HEK293T (cell line): Measurements from ENCODE around the gene ZSWIM9.

Experiments
- CTCF ChIA-PET: fragments of 350-600 bp; formaldehyde crosslinking; extraction: SDS; loops from one replicate; lab custom pipeline; 2021; ENCODE audit warnings: antibody characterized with exemption, inconsistent platforms; lab: Yijun Ruan, JAX
- POLR2A ChIA-PET: fragments of 350-600 bp; formaldehyde crosslinking; extraction: SDS; loops from one replicate; lab custom pipeline; 2020; ENCODE audit warnings: antibody characterized with exemption, inconsistent platforms; lab: Yijun Ruan, JAX
- DNase-seq: peaks from one replicate; pipeline ENCODE4 v3.0.0; 2012; ENCODE audit warnings: mixed read lengths; ENCODE audit errors: extremely low spot score
- ARNT ChIP-seq: fragments of 450-650 bp; IDR thresholded peaks from 2 replicates; pipeline ENCODE4 v1.6.1; 2017; ENCODE audit warnings: mild to moderate bottlenecking
- BHLHE40 ChIP-seq: fragments of 450-650 bp; IDR thresholded peaks from 2 replicates; pipeline ENCODE4 v1.6.1; 2016; ENCODE audit warnings: mild to moderate bottlenecking, moderate library complexity, borderline replicate concordance
- CTBP1 ChIP-seq: fragments of 450-650 bp; IDR thresholded peaks from 2 replicates; pipeline ENCODE4 v1.6.1; 2016; ENCODE audit warnings: borderline replicate concordance
- ELF4 ChIP-seq: fragments of 450-650 bp; IDR thresholded peaks from 2 replicates; pipeline ENCODE4 v1.6.1; 2017; ENCODE audit warnings: antibody characterized with exemption
- FOXA1 ChIP-seq: fragments of 450-650 bp; IDR thresholded peaks from 2 replicates; pipeline ENCODE4 v1.6.1; 2016; ENCODE audit warnings: mild to moderate bottlenecking
- FOXK2 ChIP-seq: fragments of 450-650 bp; IDR thresholded peaks from 2 replicates; pipeline ENCODE4 v1.6.1; 2016; ENCODE audit warnings: mild to moderate bottlenecking
- FOXM1 ChIP-seq: fragments of 450-650 bp; IDR thresholded peaks from 2 replicates; pipeline ENCODE4 v1.6.1; 2017; ENCODE audit warnings: mild to moderate bottlenecking, borderline replicate concordance
- HDGF ChIP-seq: fragments of 450-650 bp; IDR thresholded peaks from 2 replicates; pipeline ENCODE4 v1.6.1; 2017; ENCODE audit warnings: antibody characterized with exemption, borderline replicate concordance
- L3MBTL2 ChIP-seq: fragments of 450-650 bp; conservative IDR thresholded peaks from 2 replicates; pipeline ENCODE4 v1.6.1; 2016; ENCODE audit warnings: mild to moderate bottlenecking
- LEF1 ChIP-seq: fragments of 450-650 bp; IDR thresholded peaks from 2 replicates; pipeline ENCODE4 v1.6.1; 2017; ENCODE audit warnings: mild to moderate bottlenecking, borderline replicate concordance
- NFRKB ChIP-seq: fragments of 450-650 bp; IDR thresholded peaks from 2 replicates; pipeline ENCODE4 v1.6.1; 2016; ENCODE audit warnings: mild to moderate bottlenecking, moderate library complexity
- SP1 ChIP-seq: fragments of 450-650 bp; IDR thresholded peaks from 2 replicates; pipeline ENCODE4 v1.6.1; 2017
- SUZ12 ChIP-seq: fragments of 450-650 bp; IDR thresholded peaks from 2 replicates; pipeline ENCODE4 v1.6.1; 2016; ENCODE audit warnings: mild to moderate bottlenecking
- TARDBP ChIP-seq: fragments of 450-650 bp; IDR thresholded peaks from 2 replicates; pipeline ENCODE4 v1.6.1; 2016
- ZNF384 ChIP-seq: fragments of 450-650 bp; IDR thresholded peaks from 2 replicates; pipeline ENCODE4 v1.6.1; 2016
- TF ChIP-seq, protein P1 (sequence below): fragments of 450-650 bp; IDR thresholded peaks from 2 replicates; pipeline ENCODE4 v1.6.1; 2016

ZSWIM9 gene

DNA sequence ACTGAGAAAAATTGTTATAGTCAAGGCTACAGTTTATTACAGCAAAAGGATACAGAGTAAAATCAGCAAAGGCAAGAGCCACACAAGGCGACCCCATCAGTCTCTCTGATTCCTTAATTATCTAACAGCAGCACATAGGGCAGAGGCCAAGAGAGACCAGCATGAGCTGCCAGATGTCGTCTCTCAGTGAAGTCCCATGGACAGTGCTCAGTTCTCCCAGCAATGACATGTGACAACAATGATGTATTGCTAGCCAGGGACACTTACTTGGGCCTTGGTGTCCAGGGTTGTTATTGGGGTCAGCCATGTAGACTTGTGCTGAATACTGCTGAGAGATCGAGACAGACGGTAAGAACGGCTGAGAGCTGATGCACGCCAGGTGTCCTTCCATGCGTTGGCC, 22.3 kb downstream of the ZSWIM9 start:
- TF ChIP-seq NFRKB = no peak
- no peak for TF ChIP-seq TARDBP
- no peak for TF ChIP-seq SP1
- no peak for TF ChIP-seq ARNT
- DNase-seq = no peak
- ChIA-PET CTCF (no interaction called here), POLR2A (no interaction called here)

DNA sequence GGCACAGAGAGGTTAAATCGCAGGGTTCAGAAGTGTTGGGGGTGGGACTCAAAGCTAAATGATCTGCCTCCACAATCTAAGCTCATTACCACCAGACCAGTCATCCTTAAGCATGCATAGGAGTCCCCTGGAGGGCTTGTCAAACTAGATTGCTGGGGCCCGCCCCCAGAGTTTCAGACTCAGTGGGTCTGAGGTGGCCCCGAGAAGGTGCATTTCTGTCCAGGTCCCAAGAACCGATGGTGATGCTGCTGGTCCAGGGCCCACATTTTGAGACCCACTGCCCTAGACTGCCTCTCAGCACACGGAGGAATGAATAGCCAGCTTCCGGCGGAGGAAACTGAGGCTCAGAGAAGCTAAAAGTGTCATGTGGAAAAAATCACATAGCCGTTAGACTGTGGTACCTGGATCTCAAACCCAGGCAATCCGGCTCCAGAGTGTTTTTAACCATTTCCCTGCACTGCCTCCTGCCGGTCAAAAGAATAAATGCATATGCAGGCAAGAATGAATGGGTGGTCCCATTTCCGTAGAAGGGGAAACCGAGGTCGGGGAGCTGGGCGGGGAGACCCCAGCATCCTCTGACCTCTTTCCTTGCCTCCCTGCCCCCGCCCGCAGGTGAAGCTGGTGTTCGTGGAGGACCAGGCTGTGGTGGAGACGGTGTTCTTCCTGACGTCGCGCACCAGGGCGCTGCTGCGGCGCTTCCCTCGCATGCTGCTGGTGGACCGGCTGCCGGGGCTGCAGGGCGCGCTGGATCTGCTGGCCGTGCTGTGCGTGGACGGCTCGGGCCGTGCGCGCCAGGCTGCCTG, 23.8 kb downstream of the ZSWIM9 start:
- no peak for TF ChIP-seq FOXK2
- CTCF ChIA-PET = interaction anchor here (1.0 to 1.3 kb wide), 3 partner anchors 9 to 66 kb away, joined by 3 to 11 read pairs (median 4); no protein-coding TSS in a partner anchor
- POLR2A ChIA-PET = interaction anchor here (0.8 kb wide), 1 partner anchor 9 kb away, joined by 4 read pairs; no protein-coding TSS in a partner anchor
- DNase-seq = peak; percentile 32

DNA sequence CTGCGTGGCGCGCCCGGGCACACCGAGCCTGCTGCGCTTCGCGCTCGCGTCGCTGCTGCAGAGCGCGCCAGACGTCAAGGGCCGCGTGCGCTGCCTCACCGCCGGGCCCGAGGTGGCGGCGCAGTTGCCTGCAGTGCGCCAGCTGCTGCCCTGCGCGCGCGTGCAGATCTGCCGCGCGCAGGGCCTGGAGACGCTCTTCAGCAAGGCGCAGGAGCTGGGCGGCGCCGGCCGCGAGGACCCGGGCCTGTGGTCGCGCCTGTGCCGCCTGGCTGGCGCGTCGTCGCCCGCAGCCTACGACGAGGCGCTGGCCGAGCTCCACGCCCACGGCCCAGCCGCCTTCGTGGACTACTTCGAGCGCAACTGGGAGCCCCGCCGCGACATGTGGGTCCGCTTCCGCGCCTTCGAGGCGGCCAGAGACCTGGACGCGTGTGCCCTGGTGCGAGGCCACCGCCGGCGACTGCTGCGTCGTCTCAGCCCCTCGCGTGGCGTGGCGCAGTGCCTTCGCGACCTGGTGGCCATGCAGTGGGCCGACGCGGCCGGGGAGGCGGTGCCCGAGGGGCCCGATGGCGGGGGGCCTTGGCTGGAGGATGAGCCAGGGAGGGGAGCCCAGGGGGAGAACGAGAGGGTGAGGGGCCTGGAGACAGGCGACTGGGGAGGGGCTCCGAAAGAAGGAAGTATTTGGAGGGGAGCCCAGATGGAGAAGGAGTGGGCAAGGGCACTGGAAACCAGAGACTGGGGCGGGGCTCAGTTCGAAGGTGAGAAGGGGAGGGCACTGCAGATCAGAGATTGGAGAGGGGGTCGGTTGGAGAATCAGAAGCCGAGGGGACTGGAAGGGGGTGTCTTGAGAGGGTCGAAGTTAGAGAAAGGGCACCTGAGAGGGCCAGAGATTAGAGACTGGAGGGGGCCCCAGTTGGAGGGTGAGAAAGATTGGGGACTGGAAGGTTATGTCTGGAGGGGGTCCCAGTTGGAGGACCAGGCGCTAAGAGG, 24.7 kb downstream of the ZSWIM9 start:
- no peak for DNase-seq
- ChIA-PET CTCF (interaction anchor here (1.1 to 1.3 kb wide), 2 partner anchors 8 to 23 kb away, joined by 4 to 11 read pairs; no protein-coding TSS in a partner anchor), POLR2A (interaction anchor here (0.8 kb wide), 1 partner anchor 8 kb away, joined by 4 read pairs; no protein-coding TSS in a partner anchor)
- no peak for TF ChIP-seq BHLHE40
- TF ChIP-seq L3MBTL2 = no peak
- no peak for TF ChIP-seq ZNF384
- no peak for TF ChIP-seq FOXK2
- TF ChIP-seq NFRKB = no peak
- no peak for TF ChIP-seq SUZ12
- no peak for TF ChIP-seq SP1
- TF ChIP-seq FOXM1 = no peak
- TF ChIP-seq CTBP1 = no peak
- TF ChIP-seq FOXA1 = no peak
- no peak for TF ChIP-seq ARNT

DNA sequence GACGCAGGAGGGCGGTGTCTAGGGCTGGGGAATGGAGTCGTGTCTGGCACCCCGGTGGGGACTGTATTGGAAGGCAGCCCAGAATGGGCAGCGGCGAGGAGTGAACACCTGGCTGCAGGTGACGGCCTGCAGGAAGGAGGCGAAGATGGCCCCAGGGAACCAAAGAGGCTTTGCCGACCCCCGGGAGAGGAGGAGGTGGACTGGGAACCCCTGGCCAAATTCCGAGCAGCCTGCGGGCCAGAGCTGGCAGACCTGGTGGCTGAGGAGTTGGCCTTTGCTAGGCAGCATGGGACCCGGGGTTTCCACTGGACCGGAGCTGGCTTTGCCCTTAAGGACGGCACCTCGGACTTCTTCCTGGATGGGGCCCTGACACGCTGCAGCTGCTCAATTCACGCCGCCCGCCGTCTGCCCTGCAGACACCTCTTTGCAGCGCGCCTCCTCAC, 25.9 kb downstream of the ZSWIM9 start:
- CTCF ChIA-PET = no interaction called here
- no peak for DNase-seq
- TF ChIP-seq HDGF (no peak), SUZ12 (no peak), NFRKB (no peak), TARDBP (no peak), BHLHE40 (no peak), FOXM1 (no peak), ELF4 (no peak), SP1 (no peak), ARNT (no peak)
- POLR2A ChIA-PET = no interaction called here

DNA sequence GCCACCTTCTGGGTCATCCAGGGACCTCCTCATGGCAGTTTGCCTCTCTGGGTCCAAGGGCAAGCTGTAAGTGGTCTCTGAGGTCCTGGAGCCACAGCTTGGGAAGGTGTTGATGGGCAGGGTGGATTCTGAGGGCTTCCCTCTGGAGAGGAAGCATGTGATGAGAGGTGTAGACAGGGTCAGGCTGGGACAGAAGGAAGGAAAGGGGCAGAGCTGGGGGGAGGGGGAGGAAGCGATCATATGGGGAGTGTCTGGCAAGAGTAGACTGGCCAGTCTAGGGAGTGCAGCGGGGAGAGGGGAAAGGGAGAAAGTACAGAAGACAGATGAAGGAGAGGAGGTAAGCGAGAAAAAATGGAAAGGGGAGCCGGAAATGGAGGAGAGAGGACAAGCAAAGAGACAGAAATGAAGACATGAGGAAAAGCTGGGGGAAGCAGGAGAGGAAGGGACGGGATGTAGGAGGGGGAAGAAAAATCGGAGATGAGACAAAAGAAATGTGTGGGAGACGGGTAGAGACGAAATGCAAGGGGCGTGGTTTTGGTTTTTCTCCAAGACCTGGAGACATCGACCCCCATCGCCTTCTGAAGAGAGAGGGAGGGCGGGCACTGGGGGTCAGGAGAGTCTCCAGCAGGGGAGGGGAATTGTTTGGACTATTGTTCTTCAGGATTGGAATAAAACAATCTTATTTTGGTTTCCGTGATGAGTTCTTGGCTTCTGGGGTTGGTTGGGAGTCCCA, 26.6 kb downstream of the ZSWIM9 start:
- CTCF ChIA-PET = no interaction called here
- POLR2A ChIA-PET = no interaction called here
- TF ChIP-seq TARDBP (no peak), ZNF384 (no peak), SUZ12 (no peak), HDGF (no peak), FOXM1 (no peak)
- TF ChIP-seq, protein P1, sequence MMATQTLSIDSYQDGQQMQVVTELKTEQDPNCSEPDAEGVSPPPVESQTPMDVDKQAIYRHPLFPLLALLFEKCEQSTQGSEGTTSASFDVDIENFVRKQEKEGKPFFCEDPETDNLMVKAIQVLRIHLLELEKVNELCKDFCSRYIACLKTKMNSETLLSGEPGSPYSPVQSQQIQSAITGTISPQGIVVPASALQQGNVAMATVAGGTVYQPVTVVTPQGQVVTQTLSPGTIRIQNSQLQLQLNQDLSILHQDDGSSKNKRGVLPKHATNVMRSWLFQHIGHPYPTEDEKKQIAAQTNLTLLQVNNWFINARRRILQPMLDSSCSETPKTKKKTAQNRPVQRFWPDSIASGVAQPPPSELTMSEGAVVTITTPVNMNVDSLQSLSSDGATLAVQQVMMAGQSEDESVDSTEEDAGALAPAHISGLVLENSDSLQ = no peak
- DNase-seq = no peak

DNA sequence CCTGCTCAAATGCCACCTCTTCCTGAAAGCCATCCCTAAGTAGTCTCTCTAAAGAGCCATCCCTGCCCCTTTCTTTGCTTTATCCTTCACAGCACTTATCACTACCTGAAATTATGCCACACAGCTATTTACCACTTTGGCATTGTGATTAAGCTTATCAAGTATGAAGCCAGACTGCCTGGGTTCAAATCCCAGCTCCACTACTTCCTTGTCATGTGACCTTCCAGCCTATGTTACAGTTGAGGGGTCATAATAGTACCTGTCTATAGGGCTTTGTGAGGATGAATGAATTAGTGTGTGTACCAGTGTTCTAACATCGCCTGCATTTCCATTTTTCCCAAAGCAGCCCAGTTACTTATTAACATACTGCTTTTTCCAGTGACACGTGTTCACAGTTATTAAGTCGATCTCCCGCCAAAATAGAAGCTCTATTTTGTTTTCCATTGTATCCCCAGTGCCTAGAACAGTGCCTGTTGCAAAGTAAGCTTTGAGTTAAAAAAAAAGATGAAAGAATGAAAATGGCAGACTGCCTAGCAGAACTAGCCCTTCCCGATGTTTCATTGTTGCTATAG, 32.8 kb downstream of the ZSWIM9 start:
- TF ChIP-seq, protein P1 = no peak
- no peak for TF ChIP-seq TARDBP
- no peak for TF ChIP-seq NFRKB
- TF ChIP-seq ARNT = no peak
- no peak for TF ChIP-seq LEF1
- TF ChIP-seq ELF4 = no peak
- no peak for TF ChIP-seq SUZ12
- ChIA-PET POLR2A (interaction anchor here (0.6 to 3.6 kb wide), 18 partner anchors 9 to 604 kb away, joined by 3 to 22 read pairs (median 4); partner anchors contain the start of genes CARD8, KDELR1 and PLA2G4C), CTCF (interaction anchor here (0.6 to 1.2 kb wide), 4 partner anchors 9 to 370 kb away, joined by 3 to 11 read pairs (median 4); no protein-coding TSS in a partner anchor)
- no peak for DNase-seq
